WTC11 (cell line): ENCODE data around the gene NPDC1. TPM values are rescaled to one million over a fixed set of nuclear protein-coding genes. Genes with fewer than 3 reads are reported as not detected.

Experiments
- ATAC-seq: fragments of 200-7000 bp; cut with Tn5 transposase; 2 replicates; pipeline ENCODE4 v1.10.0; 2021; ENCODE audit warnings: mild to moderate bottlenecking, moderate library complexity
- CTCF ChIA-PET: fragments of 300-600 bp; sonication (Branson Sonifier 250); formaldehyde crosslinking; loops from one replicate; lab custom pipeline; 2021; ENCODE audit warnings: antibody characterized with exemption; lab: Charles Lee
- POLR2A ChIA-PET: fragments of 350-600 bp; sonication (Branson Sonifier 250); formaldehyde crosslinking; loops from one replicate; lab custom pipeline; 2021; ENCODE audit warnings: antibody characterized with exemption; lab: Charles Lee
- DNase-seq: peaks from one replicate; pipeline ENCODE4 v3.0.0; 2021; ENCODE audit warnings: low spot score
- H3K27ac Mint-ChIP-seq: 2 replicates; pipeline ENCODE4 v1.8.0; 2021; ENCODE audit warnings: mixed read lengths
- H3K27me3 Mint-ChIP-seq: 2 replicates; pipeline ENCODE4 v1.8.0; 2021; ENCODE audit warnings: low read depth, mild to moderate bottlenecking, moderate library complexity, mixed read lengths
- H3K36me3 Mint-ChIP-seq: 2 replicates; pipeline ENCODE4 v1.8.0; 2021; ENCODE audit warnings: mixed read lengths
- H3K4me1 Mint-ChIP-seq: 2 replicates; pipeline ENCODE4 v1.8.0; 2022; ENCODE audit warnings: mixed read lengths
- H3K4me3 Mint-ChIP-seq: 2 replicates; pipeline ENCODE4 v1.8.0; 2021; ENCODE audit warnings: mild to moderate bottlenecking, moderate library complexity, mixed read lengths
- H3K9me3 Mint-ChIP-seq: 2 replicates; pipeline ENCODE4 v1.8.0; 2021; ENCODE audit warnings: mixed read lengths
- AR ChIP-seq: fragments of 250-450 bp; sonication (Bioruptor Pico); IDR thresholded peaks from 2 replicates; pipeline ENCODE4 v1.9.0; 2021; ENCODE audit warnings: mild to moderate bottlenecking
- CDX4 ChIP-seq: fragments of 250-450 bp; sonication (Bioruptor Pico); IDR thresholded peaks from 2 replicates; pipeline ENCODE4 v1.9.0; 2021; ENCODE audit warnings: moderate library complexity, mild to moderate bottlenecking, inconsistent platforms, borderline replicate concordance
- E2F1 ChIP-seq: sonication (generic); formaldehyde crosslinking; IDR thresholded peaks from 2 replicates; pipeline ENCODE4 v1.8.0; 2022; ENCODE audit warnings: mild to moderate bottlenecking, missing genetic modification reagents
- ERG ChIP-seq: fragments of 250-450 bp; sonication (Bioruptor Pico); IDR thresholded peaks from 2 replicates; pipeline ENCODE4 v1.8.0; 2021; ENCODE audit warnings: mild to moderate bottlenecking
- FOXK1 ChIP-seq: sonication (generic); formaldehyde crosslinking; IDR thresholded peaks from 2 replicates; pipeline ENCODE4 v1.8.0; 2022; ENCODE audit warnings: mild to moderate bottlenecking, moderate library complexity, missing genetic modification reagents
- IRF1 ChIP-seq: sonication (generic); formaldehyde crosslinking; IDR thresholded peaks from 2 replicates; pipeline ENCODE4 v1.8.0; 2023; ENCODE audit warnings: missing genetic modification reagents
- JUN ChIP-seq: sonication (generic); formaldehyde crosslinking; IDR thresholded peaks from 2 replicates; pipeline ENCODE4 v1.8.0; 2023; ENCODE audit warnings: mild to moderate bottlenecking, missing genetic modification reagents
- MAX ChIP-seq: sonication (generic); formaldehyde crosslinking; IDR thresholded peaks from 2 replicates; pipeline ENCODE4 v1.8.0; 2022; ENCODE audit warnings: mild to moderate bottlenecking, missing genetic modification reagents
- NFATC4 ChIP-seq: fragments of 250-450 bp; sonication (Bioruptor Pico); IDR thresholded peaks from 2 replicates; pipeline ENCODE4 v1.9.0; 2021; ENCODE audit warnings: mild to moderate bottlenecking
- NFE2L1 ChIP-seq: sonication (generic); formaldehyde crosslinking; IDR thresholded peaks from 2 replicates; pipeline ENCODE4 v1.8.1; 2023; ENCODE audit warnings: missing genetic modification reagents
- NFYB ChIP-seq: sonication (generic); formaldehyde crosslinking; conservative IDR thresholded peaks from 2 replicates; pipeline ENCODE4 v1.8.0; 2022; ENCODE audit warnings: low read depth, missing genetic modification reagents
- PRDM15 ChIP-seq: sonication (generic); formaldehyde crosslinking; IDR thresholded peaks from 2 replicates; pipeline ENCODE4 v1.8.0; 2022; ENCODE audit warnings: missing genetic modification reagents
- PREB ChIP-seq: sonication (generic); formaldehyde crosslinking; IDR thresholded peaks from 2 replicates; pipeline ENCODE4 v1.8.1; 2022; ENCODE audit warnings: mild to moderate bottlenecking, missing genetic modification reagents, moderate library complexity, borderline replicate concordance
- PRRX2 ChIP-seq: fragments of 250-450 bp; sonication (Bioruptor Pico); IDR thresholded peaks from 2 replicates; pipeline ENCODE4 v1.8.0; 2021; ENCODE audit warnings: mild to moderate bottlenecking
- SOX15 ChIP-seq: fragments of 250-450 bp; sonication (Bioruptor Pico); IDR thresholded peaks from 2 replicates; pipeline ENCODE4 v1.9.0; 2021; ENCODE audit warnings: mild to moderate bottlenecking
- STAT6 ChIP-seq: sonication (generic); formaldehyde crosslinking; conservative IDR thresholded peaks from 2 replicates; pipeline ENCODE4 v1.8.1; 2023; ENCODE audit warnings: mild to moderate bottlenecking, low read depth, missing genetic modification reagents, moderate library complexity
- ZNF121 ChIP-seq: sonication (generic); formaldehyde crosslinking; IDR thresholded peaks from 2 replicates; pipeline ENCODE4 v1.8.0; 2023; ENCODE audit warnings: missing genetic modification reagents
- ZNF281 ChIP-seq: sonication (generic); formaldehyde crosslinking; IDR thresholded peaks from 2 replicates; pipeline ENCODE4 v1.8.0; 2023; ENCODE audit warnings: mild to moderate bottlenecking, missing genetic modification reagents
- ZNF396 ChIP-seq: fragments of 250-450 bp; sonication (Bioruptor Pico); IDR thresholded peaks from 2 replicates; pipeline ENCODE4 v1.8.0; 2021; ENCODE audit warnings: mild to moderate bottlenecking, moderate library complexity, borderline replicate concordance
- total RNA-seq: library from RNA; stranded (reverse); gene quantifications from 3 replicates; pipeline ENCODE4 v1.2.3, GENCODE V29; 2021

Gene NPDC1
- total RNA-seq, 1 experiment from 2014 or later, result 64.3 TPM

- TF ChIP-seq IRF1 (CRISPR knock-in tag) (no peak), NFE2L1 (CRISPR knock-in tag) (no peak), PRDM15 (CRISPR knock-in tag) (no peak), STAT6 (CRISPR knock-in tag) (no peak)
Observed at GRCh38 chr9:137014166-137014565, 31.8 kb downstream of the NPDC1 start (continued).

GRCh38 chr9:137013571-137013940, 32.4 kb downstream of the NPDC1 start:
- no peaks in the 10 kb centered on the region for H3K4me1 Mint-ChIP-seq
- ATAC-seq, result no peak
- CTCF ChIA-PET, result interaction anchor here (0.5 to 3.3 kb wide), 3 partner anchors 22 to 119 kb away, joined by 3 to 14 read pairs (median 4); no protein-coding TSS in a partner anchor
- peaks cover 9% of the 10 kb centered on the region for H3K36me3 Mint-ChIP-seq
- no peaks in the 10 kb centered on the region for H3K9me3 Mint-ChIP-seq
- no peak for DNase-seq
- H3K4me3 Mint-ChIP-seq, result no peak overlapping the region
- H3K27ac Mint-ChIP-seq, result no peak overlapping the region
- POLR2A ChIA-PET, result no interaction called here
- H3K27me3 Mint-ChIP-seq, result no peaks in the 10 kb centered on the region
- TF ChIP-seq ZNF121 (CRISPR knock-in tag) (no peak), MAX (CRISPR knock-in tag) (no peak), ZNF281 (CRISPR knock-in tag) (no peak), NFYB (CRISPR knock-in tag) (no peak), PREB (no peak), SOX15 (CRISPR knock-in tag) (no peak), JUN (CRISPR knock-in tag) (no peak), E2F1 (CRISPR knock-in tag) (no peak), ZNF396 (CRISPR knock-in tag) (no peak), CDX4 (no peak), PRRX2 (CRISPR knock-in tag) (no peak), NFATC4 (CRISPR knock-in tag) (no peak), FOXK1 (no peak), AR (CRISPR knock-in tag) (no peak), ERG (no peak)
